IMR-90 (cell line): ENCODE results near the gene E2F4. TPM values are rescaled to one million over a fixed set of nuclear protein-coding genes. Genes with fewer than 3 reads are reported as not detected.

Experiments
- ATAC-seq: fragments of 200-7000 bp; cut with Tn5 transposase; 2 replicates; pipeline ENCODE4 v1.9.1; 2020; ENCODE audit warnings: low read depth, mild to moderate bottlenecking, moderate library complexity
- BruUV-seq: library from RNA; stranded (reverse); fragments of 400-500 nt; replicated peaks from 2 replicates; lab custom pipeline; 2021; lab: Mats Ljungman, UMichigan
- CTCF ChIA-PET: fragments of 300-600 bp; formaldehyde crosslinking; extraction: SDS; loops from one replicate; lab custom pipeline; 2021; ENCODE audit warnings: antibody characterized with exemption; lab: Yijun Ruan, JAX
- POLR2A ChIA-PET: fragments of 300-600 bp; sonication (Branson Sonifier 250); formaldehyde crosslinking; loops from one replicate; lab custom pipeline; 2022; ENCODE audit warnings: antibody characterized with exemption; ENCODE audit not compliant: unreplicated experiment; lab: Charles Lee
- DNase-seq: peaks from one replicate; pipeline ENCODE4 v3.0.0; 2013
- H2AFZ ChIP-seq: replicated peaks from 2 replicates; pipeline ENCODE3; 2013; ENCODE audit warnings: low read length, mild to moderate bottlenecking; ENCODE audit not compliant: poor library complexity
- H2AK5ac ChIP-seq: 2 replicates; pipeline ENCODE4 v1.6.1; 2013; ENCODE audit warnings: low read depth, low read length, inconsistent platforms
- H2AK9ac ChIP-seq: replicated peaks from 2 replicates; pipeline ENCODE3; 2013; ENCODE audit warnings: mild to moderate bottlenecking, low read depth, low read length, moderate library complexity; ENCODE audit not compliant: poor library complexity
- H2BK120ac ChIP-seq: 2 replicates; pipeline ENCODE4 v1.6.1; 2013; ENCODE audit warnings: low read depth, low read length, inconsistent platforms
- H2BK15ac ChIP-seq: 3 replicates; pipeline ENCODE4 v1.6.1; 2013; ENCODE audit warnings: low read depth, low read length, inconsistent platforms
- H2BK20ac ChIP-seq: 2 replicates; pipeline ENCODE4 v1.6.1; 2013; ENCODE audit warnings: low read depth, mild to moderate bottlenecking, inconsistent platforms, low read length, moderate library complexity
- H2BK5ac ChIP-seq: 2 replicates; pipeline ENCODE4 v1.6.1; 2013; ENCODE audit warnings: mild to moderate bottlenecking, low read depth, low read length, inconsistent platforms; ENCODE audit not compliant: poor library complexity, severe bottlenecking
- H3K14ac ChIP-seq: replicated peaks from 2 replicates; pipeline ENCODE4 v1.6.1; 2013; ENCODE audit warnings: low read depth, low read length, inconsistent platforms
- H3K18ac ChIP-seq: 2 replicates; pipeline ENCODE4 v1.6.1; 2013; ENCODE audit warnings: low read depth, low read length, control low read depth
- H3K23ac ChIP-seq: 2 replicates; pipeline ENCODE4 v1.6.1; 2013; ENCODE audit warnings: low read depth, low read length, inconsistent platforms
- H3K27ac ChIP-seq: 2 replicates; pipeline ENCODE4 v1.5.1; 2013; ENCODE audit warnings: mild to moderate bottlenecking, control low read depth, low read length; ENCODE audit not compliant: insufficient read depth
- H3K27me3 ChIP-seq: 2 replicates; pipeline ENCODE4 v1.6.1; 2013; ENCODE audit warnings: low read length; ENCODE audit not compliant: control insufficient read depth, insufficient read depth
- H3K36me3 ChIP-seq: 2 replicates; pipeline ENCODE4 v1.6.1; 2013; ENCODE audit warnings: low read length, mixed read lengths; ENCODE audit not compliant: control insufficient read depth, insufficient read depth
- H3K4ac ChIP-seq: 2 replicates; pipeline ENCODE4 v1.6.1; 2013; ENCODE audit warnings: low read depth, low read length, inconsistent platforms
- H3K4me1 ChIP-seq: 2 replicates; pipeline ENCODE4 v1.6.1; 2013; ENCODE audit warnings: low read length, mixed read lengths; ENCODE audit not compliant: control insufficient read depth, insufficient read depth
- H3K4me2 ChIP-seq: 2 replicates; pipeline ENCODE4 v1.6.1; 2013; ENCODE audit warnings: low read depth, mild to moderate bottlenecking, control low read depth, low read length, moderate library complexity
- H3K4me3 ChIP-seq: 2 replicates; pipeline ENCODE4 v1.5.1; 2013; ENCODE audit warnings: low read depth, mild to moderate bottlenecking, control low read depth, low read length, moderate library complexity; ENCODE audit not compliant: insufficient read depth
- H3K56ac ChIP-seq: 2 replicates; pipeline ENCODE4 v1.6.1; 2013; ENCODE audit warnings: low read length, inconsistent platforms; ENCODE audit not compliant: insufficient read depth; ENCODE audit errors: extremely low read depth
- H3K79me1 ChIP-seq, 2 experiments: 2 replicates each; pipeline ENCODE4 v1.6.1; 2013; ENCODE audit warnings: low read length in 2 of 2, inconsistent platforms in 1 of 2, low read depth in 1 of 2
- H3K9ac ChIP-seq: 2 replicates; pipeline ENCODE4 v1.6.1; 2013; ENCODE audit warnings: low read depth, low read length, control low read depth
- H3K9me1 ChIP-seq: 2 replicates; pipeline ENCODE4 v1.6.1; 2013; ENCODE audit warnings: low read length, inconsistent platforms; ENCODE audit not compliant: insufficient read depth
- H3K9me3 ChIP-seq: 2 replicates; pipeline ENCODE4 v1.6.1; 2013; ENCODE audit warnings: low read length; ENCODE audit not compliant: control insufficient read depth, insufficient read depth
- H4K20me1 ChIP-seq: 2 replicates; pipeline ENCODE4 v1.6.1; 2013; ENCODE audit warnings: low read length, inconsistent platforms; ENCODE audit not compliant: insufficient read depth
- H4K5ac ChIP-seq: 2 replicates; pipeline ENCODE4 v1.6.1; 2013; ENCODE audit warnings: mild to moderate bottlenecking, low read depth, low read length, control low read depth
- H4K8ac ChIP-seq, 2 experiments: 2 replicates each; pipeline ENCODE4 v1.6.1; 2013; ENCODE audit warnings: low read depth in 2 of 2, low read length in 2 of 2, control low read depth in 1 of 2, inconsistent platforms in 1 of 2
- H4K91ac ChIP-seq: 2 replicates; pipeline ENCODE4 v1.6.1; 2013; ENCODE audit warnings: low read depth, low read length, inconsistent platforms; ENCODE audit not compliant: insufficient read depth
- BHLHE40 ChIP-seq: fragments of 150-350 bp; IDR thresholded peaks from 2 replicates; pipeline ENCODE4 v1.6.1; 2016; ENCODE audit warnings: mild to moderate bottlenecking, low read depth, low read length
- ELK1 ChIP-seq: fragments of 150-350 bp; IDR thresholded peaks from 2 replicates; pipeline ENCODE4 v1.6.1; 2016; ENCODE audit warnings: low read depth, mild to moderate bottlenecking, low read length, moderate library complexity, borderline replicate concordance
- FOS ChIP-seq: fragments of 150-350 bp; IDR thresholded peaks from 2 replicates; pipeline ENCODE4 v1.6.1; 2016; ENCODE audit warnings: low read depth, low read length
- MAZ ChIP-seq: IDR thresholded peaks from 2 replicates; pipeline ENCODE4 v1.6.1; 2012; ENCODE audit warnings: low read depth, mild to moderate bottlenecking, low read length, improper control_type of control experiment, moderate library complexity, borderline replicate concordance
- RAD21 ChIP-seq: IDR thresholded peaks from 2 replicates; pipeline ENCODE4 v1.6.1; 2012; ENCODE audit warnings: low read length, improper control_type of control experiment
- USF2 ChIP-seq: fragments of 150-350 bp; IDR thresholded peaks from 2 replicates; pipeline ENCODE4 v1.6.1; 2017; ENCODE audit warnings: mild to moderate bottlenecking, antibody characterized with exemption, low read length, low read depth
- WGBS, 2 experiments: methylation state at CpG; one replicate each; pipeline versions ENCODE4 v1.1.5 to v1.1.7; 2013; ENCODE audit warnings: missing lambda C conversion rate in 2 of 2; ENCODE audit not compliant: insufficient read length in 1 of 2; ENCODE audit errors: extremely low coverage in 2 of 2; 5-methylcytosine and 5-hydroxymethylcytosine counted together
- dilution Hi-C: fragments of 300-500 bp; cut with HindIII; formaldehyde crosslinking; loops from one replicate; pipeline ENCODE4 v1.14.3; 2018; ENCODE audit warnings: low sequenced_read_pairs; ENCODE audit not compliant: unreplicated experiment
- in situ Hi-C: fragments of 300-500 bp; cut with MboI; formaldehyde crosslinking; loops from 3 replicates; pipeline ENCODE4 v1.14.3; 2019; ENCODE audit warnings: low sequenced_read_pairs, inconsistent platforms, mixed read lengths
- intact Hi-C: fragments of 100-400 bp; cut with micrococcal nuclease; formaldehyde crosslinking; loops from 2 replicates; pipeline ENCODE4 v1.10.0; 2022
- polyA plus RNA-seq, 3 experiments: library from polyadenylated mRNA; depleted of rRNA; stranded (reverse); fragments of >200 nt; gene quantifications; 2 replicates each; pipeline ENCODE4 v1.2.3, GENCODE V29; 2012; ENCODE audit warnings: low replicate concordance in 1 of 3
- total RNA-seq: library from RNA; depleted of rRNA; stranded (reverse); fragments of >200 nt; gene quantifications from 2 replicates; pipeline ENCODE4 v1.2.3, GENCODE V29; 2012

E2F4 gene
- total and polyA plus RNA-seq, 2 of the 4 experiments (the other 2 are of a cell fraction): 63.4 to 103 TPM

- no peak overlapping the region for H2BK15ac ChIP-seq
- H3K18ac ChIP-seq: no peak overlapping the region
- H3K9me3 ChIP-seq: no peaks in the 10 kb centered on the region
- CTCF ChIA-PET: no interaction called here
- H3K27me3 ChIP-seq: peaks cover 24% of the 10 kb centered on the region; the same call in 1 of the 2 replicates
- no peak overlapping the region for H4K5ac ChIP-seq
- peaks cover 3% of the 10 kb centered on the region; the same call in 1 of the 2 replicates for H3K36me3 ChIP-seq
- WGBS, 2 experiments: 85% methylated on average over 6 of the region's 7 CpGs; no CpG with 5 or more reads in 1 of the 2 experiments
- H3K4me2 ChIP-seq: no peak overlapping the region
- no peak overlapping the region for H2BK20ac ChIP-seq
- H3K27ac ChIP-seq: no peak overlapping the region
- H3K9ac ChIP-seq: no peak overlapping the region
- ATAC-seq (no peak), DNase-seq (no peak)
- H3K23ac ChIP-seq: no peak overlapping the region
- TF ChIP-seq USF2 (no peak), BHLHE40 (no peak), MAZ (no peak), ELK1 (no peak), FOS (no peak), RAD21 (no peak)
- H2BK5ac ChIP-seq: no peak overlapping the region
- H4K8ac ChIP-seq: no peak overlapping the region
- intact Hi-C loops (no loop called here), in situ Hi-C loops (no loop called here), dilution Hi-C loops (no loop called here)
- no peak overlapping the region for H3K56ac ChIP-seq
- POLR2A ChIA-PET: no interaction called here
- no peak overlapping the region for H3K4ac ChIP-seq
- H2AFZ ChIP-seq: no peak overlapping the region
- no peak overlapping the region for H2BK120ac ChIP-seq
- H4K20me1 ChIP-seq: no peaks in the 10 kb centered on the region
- H3K14ac ChIP-seq: no peak overlapping the region
- peaks cover 9 to 20% of the 10 kb centered on the region in 2 experiments; a peak in 3 of 4 replicates for H3K79me1 ChIP-seq
- H3K4me1 ChIP-seq: peaks cover 34% of the 10 kb centered on the region
- no TSS peak for BruUV-seq
- H3K4me3 ChIP-seq: no peak overlapping the region
- no peak overlapping the region for H4K91ac ChIP-seq
- H3K9me1 ChIP-seq: peaks cover 17% of the 10 kb centered on the region
- H2AK9ac ChIP-seq: no peak overlapping the region
- no peak overlapping the region for H2AK5ac ChIP-seq
These were observed 24.4 kb upstream of the E2F4 start for GRCh38 chr16:67167588-67167987.
